GM12872 (cell line): Measurements from ENCODE around the gene REG3G.

Source experiments
- TF ChIP-seq, protein P1 (sequence below): IDR thresholded peaks from 3 replicates; pipeline ENCODE4 v1.5.1; 2011; ENCODE audit warnings: low read depth, mild to moderate bottlenecking, low read length, moderate library complexity; ENCODE audit not compliant: insufficient read depth

REG3G gene

DNA sequence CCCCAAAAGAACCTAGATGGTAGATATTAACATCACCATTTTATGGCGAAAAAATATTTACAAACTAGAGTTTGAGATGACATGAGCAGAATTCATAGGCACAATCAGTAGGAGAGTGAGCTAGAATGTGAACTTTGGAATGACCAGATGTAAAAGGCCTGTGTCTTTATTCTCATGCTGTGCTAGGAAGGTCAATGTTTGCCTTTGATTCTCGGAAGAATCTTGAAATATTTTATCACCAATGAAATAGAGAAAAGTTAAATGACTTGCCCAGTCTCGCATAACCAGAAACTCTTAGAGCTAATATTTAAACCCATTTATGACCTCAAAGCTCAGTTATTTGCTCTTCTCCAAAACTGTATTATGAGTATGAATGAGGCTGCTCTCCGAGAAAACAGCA, 9.2 kb upstream of the REG3G start:
- TF ChIP-seq, protein P1, sequence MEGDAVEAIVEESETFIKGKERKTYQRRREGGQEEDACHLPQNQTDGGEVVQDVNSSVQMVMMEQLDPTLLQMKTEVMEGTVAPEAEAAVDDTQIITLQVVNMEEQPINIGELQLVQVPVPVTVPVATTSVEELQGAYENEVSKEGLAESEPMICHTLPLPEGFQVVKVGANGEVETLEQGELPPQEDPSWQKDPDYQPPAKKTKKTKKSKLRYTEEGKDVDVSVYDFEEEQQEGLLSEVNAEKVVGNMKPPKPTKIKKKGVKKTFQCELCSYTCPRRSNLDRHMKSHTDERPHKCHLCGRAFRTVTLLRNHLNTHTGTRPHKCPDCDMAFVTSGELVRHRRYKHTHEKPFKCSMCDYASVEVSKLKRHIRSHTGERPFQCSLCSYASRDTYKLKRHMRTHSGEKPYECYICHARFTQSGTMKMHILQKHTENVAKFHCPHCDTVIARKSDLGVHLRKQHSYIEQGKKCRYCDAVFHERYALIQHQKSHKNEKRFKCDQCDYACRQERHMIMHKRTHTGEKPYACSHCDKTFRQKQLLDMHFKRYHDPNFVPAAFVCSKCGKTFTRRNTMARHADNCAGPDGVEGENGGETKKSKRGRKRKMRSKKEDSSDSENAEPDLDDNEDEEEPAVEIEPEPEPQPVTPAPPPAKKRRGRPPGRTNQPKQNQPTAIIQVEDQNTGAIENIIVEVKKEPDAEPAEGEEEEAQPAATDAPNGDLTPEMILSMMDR = no peak

DNA sequence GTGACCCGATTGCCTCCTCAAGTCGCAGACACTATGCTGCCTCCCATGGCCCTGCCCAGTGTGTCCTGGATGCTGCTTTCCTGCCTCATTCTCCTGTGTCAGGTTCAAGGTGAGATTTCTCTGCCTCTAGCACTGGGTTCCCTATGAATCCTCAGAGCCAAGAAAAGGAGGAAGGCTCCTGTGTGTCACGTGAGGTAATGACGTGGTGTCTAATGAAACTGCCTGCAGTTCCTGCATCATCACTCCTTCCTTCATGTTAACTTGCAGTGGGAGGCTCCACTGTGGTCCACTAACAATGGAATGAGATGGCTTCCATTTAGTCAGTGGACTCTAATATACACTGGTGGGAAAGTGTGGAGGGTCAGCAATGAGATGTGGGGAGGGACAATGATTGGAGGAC, 559 bp downstream of the REG3G start:
- TF ChIP-seq, protein P1 = no peak

DNA sequence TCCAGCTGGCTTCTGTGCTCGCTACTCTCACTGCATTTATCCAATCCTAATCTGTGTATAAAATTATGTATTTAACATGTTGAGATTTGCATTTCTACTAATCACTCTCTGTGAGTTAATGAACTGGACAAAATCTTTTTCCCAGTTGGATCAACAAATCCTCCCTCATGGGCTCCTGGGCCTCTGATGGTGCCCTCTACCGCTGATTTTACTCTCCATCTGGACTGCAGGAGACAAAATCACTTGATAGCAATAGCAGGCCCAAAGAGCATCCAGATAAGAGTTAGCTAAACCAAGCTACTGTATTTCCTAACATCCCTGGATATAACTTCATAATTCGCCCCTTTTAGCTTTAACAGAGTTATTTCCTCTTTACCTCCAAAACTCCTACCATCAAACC, 14.4 kb downstream of the REG3G start:
- TF ChIP-seq, protein P1 = no peak

DNA sequence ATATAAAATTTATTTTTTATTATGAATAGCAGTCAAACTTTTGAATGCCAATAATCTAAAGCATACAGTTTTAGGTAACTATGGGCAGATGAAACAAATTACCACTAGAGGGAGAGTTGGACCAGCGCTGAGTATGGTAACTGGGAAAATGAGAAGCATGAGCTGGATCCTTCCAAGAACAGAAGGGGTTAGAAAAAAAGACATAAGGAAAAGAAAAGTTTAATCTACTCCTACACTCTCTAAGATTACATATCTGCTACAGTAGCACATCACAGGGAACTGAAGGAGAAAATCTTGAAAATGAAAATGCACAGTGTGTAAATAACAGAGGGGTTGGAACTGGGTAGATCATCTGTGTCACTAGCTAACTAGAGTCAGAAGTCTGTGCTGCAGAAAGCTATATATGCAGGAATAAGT, 15.5 kb downstream of the REG3G start:
- TF ChIP-seq, protein P1 = peak; percentile 41; the same call in 2 of the 3 replicates

DNA sequence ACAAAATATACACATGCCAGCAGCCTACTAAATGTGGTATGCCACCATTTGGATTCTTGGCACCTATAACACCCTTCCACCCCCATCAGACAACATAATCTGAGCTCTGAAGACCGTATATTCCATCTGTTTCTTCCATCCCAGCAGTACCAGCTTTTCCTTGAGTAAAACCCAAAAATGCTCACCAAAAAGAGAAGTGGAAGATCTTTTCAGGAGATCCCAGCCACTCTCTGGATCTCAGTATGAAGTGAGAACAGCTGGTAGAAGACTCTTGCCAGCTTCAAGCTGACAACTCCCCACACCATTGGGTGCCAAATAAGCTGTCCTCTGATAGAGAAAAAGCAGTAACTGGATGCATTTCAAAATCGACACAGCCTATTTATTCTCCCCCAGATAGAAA, 39.7 kb downstream of the REG3G start:
- TF ChIP-seq, protein P1 = no peak

DNA sequence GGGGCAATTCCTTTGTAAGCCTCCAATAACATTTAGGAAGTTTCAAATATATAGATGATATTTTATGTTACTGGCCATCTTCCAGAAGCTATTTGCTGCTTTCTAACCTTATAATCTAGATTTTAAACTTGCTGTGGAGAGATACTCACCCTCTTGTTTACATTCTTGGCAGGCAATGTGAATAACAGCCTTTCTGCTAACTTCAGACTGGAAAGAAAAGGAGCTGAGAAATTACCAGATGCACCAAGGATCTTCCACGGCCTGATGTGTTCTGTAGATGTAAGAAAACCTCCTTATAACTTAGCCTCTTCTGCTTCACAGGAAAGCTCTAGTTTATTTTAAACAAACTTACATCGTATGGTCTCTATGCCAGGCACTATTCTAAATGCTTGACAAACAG, 45.6 kb downstream of the REG3G start:
- TF ChIP-seq, protein P1 = no peak
